Nephron progenitor cell (in vitro differentiated cells): Measurements from ENCODE around the gene TNKS1BP1.

ENCODE experiments used
- DNase-seq: peaks from one replicate; pipeline ENCODE4 v3.0.0; 2021
- H3K27ac Mint-ChIP-seq: 2 replicates; pipeline ENCODE4 v1.8.0; 2021; ENCODE audit warnings: mild to moderate bottlenecking, moderate library complexity, mixed read lengths
- H3K27me3 Mint-ChIP-seq: 2 replicates; pipeline ENCODE4 v1.8.0; 2021; ENCODE audit warnings: mild to moderate bottlenecking, low read depth, mixed read lengths; ENCODE audit not compliant: poor library complexity
- H3K36me3 Mint-ChIP-seq: 2 replicates; pipeline ENCODE4 v1.8.0; 2021; ENCODE audit warnings: low read depth, mixed read lengths
- H3K4me1 Mint-ChIP-seq: 2 replicates; pipeline ENCODE4 v1.8.0; 2021; ENCODE audit warnings: mixed read lengths
- H3K4me3 Mint-ChIP-seq: 2 replicates; pipeline ENCODE4 v1.8.0; 2021; ENCODE audit warnings: mild to moderate bottlenecking, moderate library complexity, mixed read lengths
- H3K9me3 Mint-ChIP-seq: 2 replicates; pipeline ENCODE4 v1.8.0; 2021; ENCODE audit warnings: mild to moderate bottlenecking, moderate library complexity, mixed read lengths
- CTCF ChIP-seq: fragments of 200-600 bp; sonication (generic); IDR thresholded peaks from 2 replicates; pipeline ENCODE4 v1.5.0; 2021; ENCODE audit warnings: antibody characterized with exemption

Gene TNKS1BP1

GRCh38 chr11:57324886-57325734, at the start of gene TNKS1BP1:
TSS of gene TNKS1BP1 (minus strand) at chr11:57324952. CDS start at chr11:57321885, 3,067 bp downstream.
- H3K27me3 Mint-ChIP-seq, result no peaks in the 10 kb centered on the region
- H3K9me3 Mint-ChIP-seq, result no peaks in the 10 kb centered on the region
- H3K27ac Mint-ChIP-seq, result peak within 1 kb of the TSS; percentile 98
- no peak for TF ChIP-seq CTCF
- peaks cover 71% of the 10 kb centered on the region for H3K4me1 Mint-ChIP-seq
- peak within 1 kb of the TSS; percentile 98 for H3K4me3 Mint-ChIP-seq
- peak; percentile 96 for DNase-seq
- peaks cover 57% of the 10 kb centered on the region for H3K36me3 Mint-ChIP-seq

- TF ChIP-seq CTCF, result no peak
Observed at GRCh38 chr11:57373146-57373545, 48.4 kb upstream of the TNKS1BP1 start.

GRCh38 chr11:57370941-57371340, 46.2 kb upstream of the TNKS1BP1 start:
- H3K27me3 Mint-ChIP-seq, result peaks cover 3% of the 10 kb centered on the region
- peaks cover 5% of the 10 kb centered on the region for H3K4me1 Mint-ChIP-seq
- no peaks in the 10 kb centered on the region for H3K9me3 Mint-ChIP-seq
- no peak for DNase-seq
- H3K27ac Mint-ChIP-seq, result no peak overlapping the region
- H3K36me3 Mint-ChIP-seq, result no peaks in the 10 kb centered on the region
- no peak overlapping the region for H3K4me3 Mint-ChIP-seq
- no peak for TF ChIP-seq CTCF

More at GRCh38 chr11:57373146-57373545, 48.4 kb upstream of the TNKS1BP1 start:
- no peaks in the 10 kb centered on the region for H3K36me3 Mint-ChIP-seq
- H3K4me1 Mint-ChIP-seq, result peaks cover 10% of the 10 kb centered on the region
- peaks cover 16% of the 10 kb centered on the region for H3K27me3 Mint-ChIP-seq
- no peak overlapping the region for H3K27ac Mint-ChIP-seq
- no peaks in the 10 kb centered on the region for H3K9me3 Mint-ChIP-seq
- H3K4me3 Mint-ChIP-seq, result no peak overlapping the region
- no peak for DNase-seq

- TF ChIP-seq CTCF, result no peak
- DNase-seq, result no peak
- H3K36me3 Mint-ChIP-seq, result no peaks in the 10 kb centered on the region
- H3K9me3 Mint-ChIP-seq, result no peaks in the 10 kb centered on the region
- H3K27me3 Mint-ChIP-seq, result peaks cover 8% of the 10 kb centered on the region
- H3K4me1 Mint-ChIP-seq, result peaks cover 8% of the 10 kb centered on the region
- H3K4me3 Mint-ChIP-seq, result no peak overlapping the region
- H3K27ac Mint-ChIP-seq, result no peak overlapping the region
Observed at GRCh38 chr11:57370251-57370650, 45.5 kb upstream of the TNKS1BP1 start.

GRCh38 chr11:57368845-57369232, 44.1 kb upstream of the TNKS1BP1 start:
- no peaks in the 10 kb centered on the region for H3K36me3 Mint-ChIP-seq
- no peak for DNase-seq
- H3K4me3 Mint-ChIP-seq, result no peak overlapping the region
- no peak overlapping the region for H3K27ac Mint-ChIP-seq
- H3K27me3 Mint-ChIP-seq, result peaks cover 6% of the 10 kb centered on the region
- peaks cover 16% of the 10 kb centered on the region for H3K4me1 Mint-ChIP-seq
- TF ChIP-seq CTCF, result no peak
- H3K9me3 Mint-ChIP-seq, result no peaks in the 10 kb centered on the region
